Keratinocyte (primary cell): ENCODE results near the gene IKBIP. TPM values are rescaled to one million over a fixed set of nuclear protein-coding genes. Genes with fewer than 3 reads are reported as not detected.

Source experiments
- DNase-seq: peaks from one replicate; pipeline ENCODE4 v3.0.0-alpha.2; 2011; ENCODE audit warnings: low read depth, missing footprints, low spot score
- FAIRE-seq: peaks from 2 replicates; lab custom pipeline; 2011; peaks lifted over from hg19 to GRCh38; lab: Jason Lieb, UNC
- H2AFZ ChIP-seq: 2 replicates; pipeline ENCODE4 v1.6.0; 2012; ENCODE audit warnings: low read length, control low read depth, inconsistent platforms; ENCODE audit not compliant: control insufficient read depth
- H3K27ac ChIP-seq: 2 replicates; pipeline ENCODE4 v1.5.1; 2011; ENCODE audit warnings: low read length; ENCODE audit not compliant: control insufficient read depth, insufficient read depth
- H3K27me3 ChIP-seq: 3 replicates; pipeline ENCODE4 v1.6.0; 2011; ENCODE audit warnings: low read length; ENCODE audit not compliant: control insufficient read depth, insufficient read depth; ENCODE audit errors: extremely low read depth
- H3K36me3 ChIP-seq, 2 experiments: 2 replicates in 1 of 2; 3 replicates in 1 of 2; pipeline ENCODE4 v1.5.1; 2011; ENCODE audit warnings: low read length in 2 of 2, mild to moderate bottlenecking in 1 of 2; ENCODE audit not compliant: control insufficient read depth in 2 of 2, insufficient read depth in 2 of 2; ENCODE audit errors: extremely low read depth in 1 of 2
- H3K4me1 ChIP-seq: 3 replicates; pipeline ENCODE4 v1.5.1; 2011; ENCODE audit warnings: low read length; ENCODE audit not compliant: control insufficient read depth, insufficient read depth; ENCODE audit errors: extremely low read depth
- H3K4me2 ChIP-seq: 3 replicates; pipeline ENCODE4 v1.6.0; 2011; ENCODE audit warnings: low read depth, low read length; ENCODE audit not compliant: control insufficient read depth, insufficient read depth; ENCODE audit errors: extremely low read depth
- H3K4me3 ChIP-seq, 3 experiments: fragments of 200-600 bp in 1 of 3; sonication (generic) in 1 of 3; 2 replicates in 2 of 3; 3 replicates in 1 of 3; pipeline ENCODE4 v1.5.1; 2011 to 2016; ENCODE audit warnings: low read length in 3 of 3, mild to moderate bottlenecking in 3 of 3, control low read depth in 2 of 3, inconsistent platforms in 1 of 3, low read depth in 1 of 3, mixed read lengths in 1 of 3, mixed run types in 1 of 3, moderate library complexity in 1 of 3; ENCODE audit not compliant: control insufficient read depth in 2 of 3, insufficient read depth in 2 of 3; ENCODE audit errors: extremely low read depth in 1 of 3
- H3K79me2 ChIP-seq: 2 replicates; pipeline ENCODE4 v1.6.0; 2012; ENCODE audit warnings: low read length; ENCODE audit not compliant: control insufficient read depth, insufficient read depth
- H3K9ac ChIP-seq: 3 replicates; pipeline ENCODE4 v1.6.0; 2011; ENCODE audit warnings: low read length; ENCODE audit not compliant: control insufficient read depth, insufficient read depth; ENCODE audit errors: extremely low read depth
- H3K9me1 ChIP-seq: 3 replicates; pipeline ENCODE4 v1.6.0; 2011; ENCODE audit warnings: low read length; ENCODE audit not compliant: control insufficient read depth, insufficient read depth; ENCODE audit errors: extremely low read depth
- H3K9me3 ChIP-seq: 2 replicates; pipeline ENCODE4 v1.5.1; 2012; ENCODE audit warnings: low read depth, low read length; ENCODE audit not compliant: control insufficient read depth
- H4K20me1 ChIP-seq: 3 replicates; pipeline ENCODE4 v1.6.0; 2011; ENCODE audit warnings: low read length; ENCODE audit not compliant: control insufficient read depth, insufficient read depth; ENCODE audit errors: extremely low read depth
- EZH2 ChIP-seq: IDR thresholded peaks from one replicate; pipeline ENCODE4 v1.6.1; 2012; ENCODE audit warnings: inconsistent platforms, mild to moderate bottlenecking, low read length, moderate library complexity
- dilution Hi-C: fragments of 300-500 bp; cut with MboI; formaldehyde crosslinking; loops from one replicate; pipeline ENCODE4 v1.7.0; 2020; ENCODE audit warnings: low sequenced_read_pairs; ENCODE audit not compliant: extremely low pct_ligation_motif_present
- polyA plus RNA-seq, 5 experiments: library from polyadenylated mRNA; depleted of rRNA in 3 of 5; stranded (reverse) in 3 of 5; stranded (forward) in 1 of 5; unstranded in 1 of 5; fragments of >200 nt; gene quantifications; 1 replicate in 1 of 5; 2 replicates in 3 of 5; 3 replicates in 1 of 5; pipeline versions ENCODE4 v1.2.1 to v1.2.3, GENCODE V29; 2011 to 2012; ENCODE audit warnings: missing spikeins in 2 of 5, low read depth in 1 of 5, low replicate concordance in 1 of 5
- TF ChIP-seq, protein P1 (sequence below), 3 experiments: IDR thresholded peaks in 1 of 3; conservative IDR thresholded peaks in 1 of 3; optimal IDR thresholded peaks in 1 of 3; 2 replicates in 2 of 3; 3 replicates in 1 of 3; pipeline versions ENCODE3 to v1.5.1; 2011; ENCODE audit warnings: low read length in 3 of 3, mild to moderate bottlenecking in 3 of 3, moderate library complexity in 2 of 3, control low read depth in 1 of 3, inconsistent platforms in 1 of 3; ENCODE audit not compliant: insufficient read depth in 2 of 3; ENCODE audit errors: extremely low read depth in 1 of 3

IKBIP gene
- polyA plus RNA-seq, 1 donor (not counting 4 experiments of a cell fraction or from before 2014, with no cell fraction given) = 33.9 TPM

DNA sequence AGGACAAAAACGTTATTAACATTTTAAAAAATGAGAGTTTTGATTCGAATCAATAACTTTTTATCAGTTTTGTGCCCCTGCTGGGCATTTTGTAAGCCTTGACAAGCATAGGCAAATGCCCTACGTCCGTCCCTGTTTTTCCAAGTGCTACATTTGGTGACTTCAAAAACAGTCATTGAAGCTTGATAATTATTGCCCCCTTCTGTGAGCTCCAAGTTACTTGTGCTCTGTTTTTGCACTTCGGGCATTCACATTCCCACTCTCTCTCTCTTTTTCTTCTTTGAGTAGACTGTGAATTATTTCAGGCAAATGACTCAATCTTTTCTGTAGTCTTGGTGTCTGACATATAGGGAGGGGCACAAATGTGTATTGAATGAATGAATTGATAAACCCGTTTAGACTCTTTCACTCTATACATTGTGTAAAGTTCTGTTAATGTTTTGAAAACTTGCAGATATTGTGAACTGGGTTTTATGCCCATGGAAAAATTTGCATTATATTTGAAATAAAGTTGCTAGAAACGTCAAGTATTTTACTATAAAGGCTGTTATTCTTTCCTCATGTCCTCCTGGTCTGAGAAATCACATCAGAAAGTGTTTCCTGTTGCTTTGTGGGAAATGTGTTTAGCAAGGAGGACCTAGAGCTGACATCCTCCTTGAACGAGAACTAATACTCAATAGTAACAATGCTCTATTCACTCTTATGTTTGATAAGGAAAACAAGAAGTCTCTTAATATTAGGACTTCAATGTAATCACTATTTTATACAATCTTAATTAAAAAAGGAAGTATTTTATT lies 1.9 kb upstream of the IKBIP start:
- peak overlapping the region; percentile 90 for H3K27ac ChIP-seq
- H3K4me3 ChIP-seq = peak overlapping the region; percentile 71 to 98 (median 87)
- peaks cover 9% of the 10 kb centered on the region for H3K4me1 ChIP-seq
- dilution Hi-C loops = no loop called here
- peak overlapping the region; percentile 88 for H3K4me2 ChIP-seq
- no peaks in the 10 kb centered on the region for H4K20me1 ChIP-seq
- no peak for DNase-seq
- H3K27me3 ChIP-seq = no peaks in the 10 kb centered on the region
- peaks cover 48% of the 10 kb centered on the region for H3K79me2 ChIP-seq
- peak overlapping the region; percentile 54 for H2AFZ ChIP-seq
- TF ChIP-seq, protein P1, sequence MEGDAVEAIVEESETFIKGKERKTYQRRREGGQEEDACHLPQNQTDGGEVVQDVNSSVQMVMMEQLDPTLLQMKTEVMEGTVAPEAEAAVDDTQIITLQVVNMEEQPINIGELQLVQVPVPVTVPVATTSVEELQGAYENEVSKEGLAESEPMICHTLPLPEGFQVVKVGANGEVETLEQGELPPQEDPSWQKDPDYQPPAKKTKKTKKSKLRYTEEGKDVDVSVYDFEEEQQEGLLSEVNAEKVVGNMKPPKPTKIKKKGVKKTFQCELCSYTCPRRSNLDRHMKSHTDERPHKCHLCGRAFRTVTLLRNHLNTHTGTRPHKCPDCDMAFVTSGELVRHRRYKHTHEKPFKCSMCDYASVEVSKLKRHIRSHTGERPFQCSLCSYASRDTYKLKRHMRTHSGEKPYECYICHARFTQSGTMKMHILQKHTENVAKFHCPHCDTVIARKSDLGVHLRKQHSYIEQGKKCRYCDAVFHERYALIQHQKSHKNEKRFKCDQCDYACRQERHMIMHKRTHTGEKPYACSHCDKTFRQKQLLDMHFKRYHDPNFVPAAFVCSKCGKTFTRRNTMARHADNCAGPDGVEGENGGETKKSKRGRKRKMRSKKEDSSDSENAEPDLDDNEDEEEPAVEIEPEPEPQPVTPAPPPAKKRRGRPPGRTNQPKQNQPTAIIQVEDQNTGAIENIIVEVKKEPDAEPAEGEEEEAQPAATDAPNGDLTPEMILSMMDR (optimal IDR thresholded peaks at IDR 0.05 in 1 of 3, IDR thresholded peaks at IDR 0.05 in 1 of 3, conservative IDR thresholded peaks at IDR 0.05 in 1 of 3; ENCODE audit: extremely low read depth in 1 of 3, insufficient read depth in 2 of 3, low read length in 3 of 3) = peak in 2 of 3 experiments; percentile 7 to 10
- no peak for TF ChIP-seq EZH2
- FAIRE-seq = peak; percentile 13
- peaks cover 3 to 4% of the 10 kb centered on the region in 2 experiments for H3K36me3 ChIP-seq
- no peaks in the 10 kb centered on the region for H3K9me3 ChIP-seq
- peak overlapping the region; percentile 89 for H3K9ac ChIP-seq
- H3K9me1 ChIP-seq = no peaks in the 10 kb centered on the region

DNA sequence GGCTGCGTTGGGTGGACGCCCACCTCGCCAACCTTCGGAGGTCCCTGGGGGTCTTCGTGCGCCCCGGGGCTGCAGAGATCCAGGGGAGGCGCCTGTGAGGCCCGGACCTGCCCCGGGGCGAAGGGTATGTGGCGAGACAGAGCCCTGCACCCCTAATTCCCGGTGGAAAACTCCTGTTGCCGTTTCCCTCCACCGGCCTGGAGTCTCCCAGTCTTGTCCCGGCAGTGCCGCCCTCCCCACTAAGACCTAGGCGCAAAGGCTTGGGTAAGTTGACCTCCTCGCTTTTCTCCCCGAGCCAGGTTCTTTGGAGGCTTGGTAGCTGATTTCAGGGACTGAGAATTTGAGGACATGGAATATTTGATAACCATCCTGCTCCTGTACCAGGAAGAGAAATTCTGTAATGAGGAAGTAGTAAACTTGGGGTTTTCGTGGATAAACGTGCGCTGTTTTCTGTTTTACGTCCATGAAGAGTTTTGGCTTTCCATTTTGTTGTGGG lies 1.0 kb upstream of the IKBIP start:
- dilution Hi-C loops = no loop called here
- FAIRE-seq = peak; percentile 34
- TF ChIP-seq, protein P1 (optimal IDR thresholded peaks at IDR 0.05 in 1 of 3, IDR thresholded peaks at IDR 0.05 in 1 of 3, conservative IDR thresholded peaks at IDR 0.05 in 1 of 3; ENCODE audit: extremely low read depth in 1 of 3, insufficient read depth in 2 of 3, low read length in 3 of 3) = no peak
- no peak for TF ChIP-seq EZH2

More for the DNA sequence above, 1.0 kb upstream of the IKBIP start:
- Histone ChIP-seq H4K20me1 (no peaks in the 10 kb centered on the region), H3K4me1 (peaks cover 9% of the 10 kb centered on the region), H3K9me1 (no peaks in the 10 kb centered on the region), H3K4me3 (peak overlapping the region; percentile 71 to 98 (median 87)), H3K9me3 (no peaks in the 10 kb centered on the region), H3K79me2 (peaks cover 56% of the 10 kb centered on the region), H3K27me3 (no peaks in the 10 kb centered on the region), H3K9ac (peak overlapping the region; percentile 89), H3K36me3 (peaks cover 0 to 4% of the 10 kb centered on the region in 2 experiments), H3K27ac (peak overlapping the region; percentile 90), H3K4me2 (peak overlapping the region; percentile 88), H2AFZ (peak overlapping the region; percentile 94)
- DNase-seq = no peak
